ENCODE measurements around the gene ATP6AP1.

DNA sequence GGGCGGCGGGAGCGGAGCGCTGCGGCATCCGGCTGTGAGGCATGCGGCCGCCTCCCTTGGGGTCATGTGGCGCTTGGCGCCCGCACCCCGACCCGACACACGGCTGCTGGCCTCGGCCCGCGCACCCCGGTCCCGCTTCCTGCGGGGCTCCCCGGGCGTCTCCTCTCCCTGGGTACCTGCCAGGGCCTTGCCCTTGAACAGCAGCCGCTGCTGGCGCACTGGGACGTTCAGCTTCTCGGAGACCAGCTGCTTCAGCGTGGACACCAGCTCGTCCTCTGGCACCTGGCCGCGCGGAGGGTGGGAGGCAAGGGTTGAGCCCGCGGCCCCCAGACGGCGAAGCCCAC lies 57.5 kb downstream of the ATP6AP1 start:
- no peak for TF ChIP-seq FOXA1 (IDR thresholded peaks at IDR 0.05)
- no peak for TF ChIP-seq FOXK2 (IDR thresholded peaks at IDR 0.05)
- TF ChIP-seq ARNT (IDR thresholded peaks at IDR 0.05): no peak
- TF ChIP-seq ELF4 (IDR thresholded peaks at IDR 0.05): no peak
- TF ChIP-seq BHLHE40 (IDR thresholded peaks at IDR 0.05; ENCODE audit: borderline replicate concordance): no peak
- TF ChIP-seq, protein P1, sequence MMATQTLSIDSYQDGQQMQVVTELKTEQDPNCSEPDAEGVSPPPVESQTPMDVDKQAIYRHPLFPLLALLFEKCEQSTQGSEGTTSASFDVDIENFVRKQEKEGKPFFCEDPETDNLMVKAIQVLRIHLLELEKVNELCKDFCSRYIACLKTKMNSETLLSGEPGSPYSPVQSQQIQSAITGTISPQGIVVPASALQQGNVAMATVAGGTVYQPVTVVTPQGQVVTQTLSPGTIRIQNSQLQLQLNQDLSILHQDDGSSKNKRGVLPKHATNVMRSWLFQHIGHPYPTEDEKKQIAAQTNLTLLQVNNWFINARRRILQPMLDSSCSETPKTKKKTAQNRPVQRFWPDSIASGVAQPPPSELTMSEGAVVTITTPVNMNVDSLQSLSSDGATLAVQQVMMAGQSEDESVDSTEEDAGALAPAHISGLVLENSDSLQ (IDR thresholded peaks at IDR 0.05): no peak
- TF ChIP-seq SP1 (IDR thresholded peaks at IDR 0.05): no peak
- TF ChIP-seq FOXM1 (IDR thresholded peaks at IDR 0.05; ENCODE audit: borderline replicate concordance): no peak

All from HEK293T (cell line).